ENCODE results near the gene IFNL3. TPM values are rescaled to one million over a fixed set of nuclear protein-coding genes. Genes with fewer than 3 reads are reported as not detected.
"Not testable (repeated sequence)": the region's sequence is repeated elsewhere in the genome, so short reads cannot be mapped to it uniquely, and the experiment has no call there.

Gene IFNL3
- total and polyA plus RNA-seq, 7 donors, result 0.22 TPM; not detected in 6

DNA sequence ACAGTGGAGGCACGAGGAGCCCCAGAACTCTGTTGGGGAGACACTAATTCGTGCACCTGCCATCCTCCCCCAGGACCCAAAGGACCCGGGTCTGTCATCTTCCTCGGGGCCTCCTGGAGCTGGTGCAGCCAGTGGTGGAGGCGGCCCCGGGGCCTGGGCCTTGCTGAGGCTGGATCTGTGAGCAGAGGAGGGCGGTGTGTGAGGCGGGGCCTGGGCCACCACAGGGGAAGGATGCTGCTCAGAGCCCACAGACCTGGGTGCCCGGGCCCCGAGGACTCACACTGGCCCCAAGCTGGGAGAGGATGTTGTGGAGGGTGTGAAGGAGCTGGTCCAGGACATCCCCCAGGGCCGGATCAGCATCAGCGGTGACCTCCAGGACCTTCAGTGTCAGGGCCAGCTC is 8.3 kb downstream of the IFNL3 start:
- no peak for DNase-seq

DNA sequence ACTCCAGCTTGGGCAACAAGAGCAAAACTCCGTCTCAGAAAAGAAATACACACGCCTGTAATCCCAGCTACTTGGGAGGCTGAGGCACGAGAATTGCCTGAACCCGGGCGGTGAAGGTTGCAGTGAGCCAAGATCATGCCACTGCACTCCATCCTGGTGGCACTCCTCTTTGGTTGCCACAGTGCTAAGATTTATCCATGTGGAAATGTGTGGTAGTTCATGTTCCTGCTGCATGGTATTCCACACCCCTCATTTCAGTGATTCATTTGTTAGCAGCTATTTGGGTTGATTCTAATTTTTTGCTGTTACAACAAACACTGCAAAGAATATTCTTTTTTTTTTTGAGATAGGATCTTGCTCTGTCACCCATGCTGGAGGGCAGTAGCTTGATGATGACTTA is 12.1 kb downstream of the IFNL3 start:
- intact Hi-C loops (cut with DNase I), result no loop called here
- Histone ChIP-seq H3K9me3 (no peaks in the 10 kb centered on the region), H3K36me3 (no peaks in the 10 kb centered on the region), H3K27me3 (peaks cover 0 to 22% (median 10%) of the 10 kb centered on the region in 3 donors), H3K27ac (no peak overlapping the region), H3K4me3 (no peak overlapping the region), H3K4me1 (no peaks in the 10 kb centered on the region)
- 86 to 92% methylated on average over 5 of the region's 5 CpGs for WGBS, 2 donors
- DNase-seq, result no peak
- TF ChIP-seq, protein P1, sequence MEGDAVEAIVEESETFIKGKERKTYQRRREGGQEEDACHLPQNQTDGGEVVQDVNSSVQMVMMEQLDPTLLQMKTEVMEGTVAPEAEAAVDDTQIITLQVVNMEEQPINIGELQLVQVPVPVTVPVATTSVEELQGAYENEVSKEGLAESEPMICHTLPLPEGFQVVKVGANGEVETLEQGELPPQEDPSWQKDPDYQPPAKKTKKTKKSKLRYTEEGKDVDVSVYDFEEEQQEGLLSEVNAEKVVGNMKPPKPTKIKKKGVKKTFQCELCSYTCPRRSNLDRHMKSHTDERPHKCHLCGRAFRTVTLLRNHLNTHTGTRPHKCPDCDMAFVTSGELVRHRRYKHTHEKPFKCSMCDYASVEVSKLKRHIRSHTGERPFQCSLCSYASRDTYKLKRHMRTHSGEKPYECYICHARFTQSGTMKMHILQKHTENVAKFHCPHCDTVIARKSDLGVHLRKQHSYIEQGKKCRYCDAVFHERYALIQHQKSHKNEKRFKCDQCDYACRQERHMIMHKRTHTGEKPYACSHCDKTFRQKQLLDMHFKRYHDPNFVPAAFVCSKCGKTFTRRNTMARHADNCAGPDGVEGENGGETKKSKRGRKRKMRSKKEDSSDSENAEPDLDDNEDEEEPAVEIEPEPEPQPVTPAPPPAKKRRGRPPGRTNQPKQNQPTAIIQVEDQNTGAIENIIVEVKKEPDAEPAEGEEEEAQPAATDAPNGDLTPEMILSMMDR (IDR thresholded peaks at IDR 0.05), result no peak
- TF ChIP-seq POLR2AphosphoS5 (IDR thresholded peaks at IDR 0.05) (no peak), POLR2A (IDR thresholded peaks at IDR 0.05) (no peak), EP300 (IDR thresholded peaks at IDR 0.05) (no peak)

More for the DNA sequence above, 8.3 kb downstream of the IFNL3 start:
- H3K36me3 ChIP-seq, result no peaks in the 10 kb centered on the region
- H3K27ac ChIP-seq, result no peak overlapping the region
- TF ChIP-seq EP300 (IDR thresholded peaks at IDR 0.05), result no peak
- TF ChIP-seq POLR2A (IDR thresholded peaks at IDR 0.05), result no peak
- TF ChIP-seq POLR2AphosphoS5 (IDR thresholded peaks at IDR 0.05), result no peak
- TF ChIP-seq, protein P1 (IDR thresholded peaks at IDR 0.05), result no peak
- H3K4me3 ChIP-seq, result no peak overlapping the region
- 76 to 82% methylated on average over 12 of the region's 12 CpGs for WGBS, 2 donors
- H3K27me3 ChIP-seq, result peaks cover 0 to 37% (median 16%) of the 10 kb centered on the region in 3 donors
- H3K4me1 ChIP-seq, result no peaks in the 10 kb centered on the region
- no peaks in the 10 kb centered on the region for H3K9me3 ChIP-seq
- intact Hi-C loops (cut with DNase I), result no loop called here

DNA sequence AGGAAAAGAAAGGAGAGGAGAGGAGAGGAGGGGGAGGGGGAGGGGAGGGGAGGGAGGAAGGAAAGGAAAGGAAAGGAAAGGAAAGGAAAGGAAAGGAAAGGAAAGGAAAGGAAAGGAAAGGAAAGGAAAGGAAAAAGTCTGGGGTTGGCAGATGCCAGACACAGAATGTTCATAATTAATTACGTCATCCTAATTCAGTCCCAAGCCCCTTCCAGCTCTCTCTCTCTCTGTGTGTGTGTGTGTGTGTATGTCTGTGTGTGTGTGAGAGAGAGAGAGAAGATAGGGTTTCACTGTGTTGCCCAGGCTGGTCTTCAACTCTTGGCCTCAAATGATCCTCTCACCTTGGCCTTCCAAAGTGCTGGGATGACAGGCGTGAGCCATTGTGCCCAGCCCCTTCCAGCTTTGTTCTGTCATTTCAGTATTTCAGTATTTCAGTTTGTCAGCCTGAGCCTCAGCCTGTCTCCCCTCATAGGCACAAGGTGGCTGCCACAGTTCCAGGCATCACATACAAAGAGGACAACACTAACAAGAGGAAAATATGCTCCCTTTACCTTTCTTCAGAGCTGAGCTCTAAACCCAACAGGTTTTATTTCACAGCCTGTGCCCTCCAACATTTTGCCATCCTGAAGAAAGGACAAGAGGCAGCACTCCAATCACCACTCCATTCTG is 14.6 kb downstream of the IFNL3 start:
- H3K9me3 ChIP-seq, result no peaks in the 10 kb centered on the region
- DNase-seq, result no peak
- H3K4me1 ChIP-seq, result no peaks in the 10 kb centered on the region
- H3K27me3 ChIP-seq, result peaks cover 0 to 6% (median 0%) of the 10 kb centered on the region in 3 donors
- no peak overlapping the region for H3K4me3 ChIP-seq
- TF ChIP-seq POLR2A (IDR thresholded peaks at IDR 0.05), result no peak
- WGBS, 2 donors, result 77 to 82% methylated on average over 2 of the region's 2 CpGs
- no peaks in the 10 kb centered on the region for H3K36me3 ChIP-seq
- intact Hi-C loops (cut with DNase I), result no loop called here
- H3K27ac ChIP-seq, result no peak overlapping the region

DNA sequence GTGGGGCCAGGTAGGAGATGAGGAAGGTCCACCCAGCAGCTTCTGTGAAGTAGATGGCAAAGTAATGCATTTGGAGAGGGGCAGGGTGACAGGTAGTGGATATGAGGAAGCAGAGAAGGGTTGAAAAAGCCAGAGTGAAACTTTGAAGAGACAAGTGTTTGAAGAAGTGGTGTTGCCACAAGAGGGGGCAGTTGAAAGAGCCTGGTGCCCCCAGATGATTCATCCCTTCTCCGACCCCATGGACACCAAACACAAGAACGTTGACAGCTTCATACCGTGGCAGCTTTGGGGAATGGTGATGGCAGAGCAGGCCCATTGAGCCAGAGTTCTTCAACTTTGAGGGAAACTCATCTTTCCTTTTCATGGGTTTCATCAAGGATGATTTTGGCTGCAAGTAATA is 19.9 kb downstream of the IFNL3 start:
- no peaks in the 10 kb centered on the region for H3K9me3 ChIP-seq
- no peaks in the 10 kb centered on the region for H3K36me3 ChIP-seq
- no peak for TF ChIP-seq POLR2A (IDR thresholded peaks at IDR 0.05)
- TF ChIP-seq EP300 (IDR thresholded peaks at IDR 0.05), result no peak
- TF ChIP-seq, protein P1 (IDR thresholded peaks at IDR 0.05), result no peak
- TF ChIP-seq POLR2AphosphoS5 (IDR thresholded peaks at IDR 0.05), result no peak
- no peak for DNase-seq
- H3K4me1 ChIP-seq, result no peaks in the 10 kb centered on the region
- H3K27me3 ChIP-seq, result peaks cover 0 to 38% (median 9%) of the 10 kb centered on the region in 3 donors
- no peak overlapping the region for H3K4me3 ChIP-seq
- intact Hi-C loops (cut with DNase I), result no loop called here
- WGBS, 2 donors, result 28 to 49% methylated on average over 3 of the region's 3 CpGs
- H3K27ac ChIP-seq, result no peak overlapping the region

DNA sequence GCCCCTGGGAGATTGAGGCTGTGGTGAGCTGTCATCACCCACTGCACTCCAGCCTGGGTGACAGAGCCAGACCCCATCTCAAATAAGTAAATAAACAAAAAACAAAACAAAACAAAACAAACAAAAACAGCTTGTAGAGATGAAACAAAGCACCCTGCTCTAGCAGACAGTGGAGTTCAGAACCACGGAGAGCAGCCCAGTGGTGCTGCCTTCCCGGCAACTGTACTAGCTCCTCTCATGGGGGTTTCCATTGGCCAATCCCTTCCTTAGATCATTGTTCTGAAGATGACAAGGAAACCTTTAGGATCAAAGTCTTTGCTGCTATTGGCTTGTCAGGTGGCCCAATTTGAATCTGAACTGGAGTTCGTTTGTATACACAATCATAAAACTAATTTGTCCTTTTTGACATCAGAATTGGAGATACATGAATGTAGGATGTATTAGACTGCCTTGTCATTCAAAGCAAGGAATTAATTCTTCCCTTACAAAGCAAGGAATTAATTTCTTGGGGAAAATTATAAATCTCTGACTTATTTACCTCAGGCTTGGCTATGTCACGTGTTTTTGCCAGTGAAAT is 21.0 kb downstream of the IFNL3 start:
- 16 to 23% methylated on average over 4 of the region's 4 CpGs for WGBS, 2 donors
- H3K4me3 ChIP-seq, result no peak overlapping the region
- no peaks in the 10 kb centered on the region for H3K36me3 ChIP-seq
- H3K9me3 ChIP-seq, result no peaks in the 10 kb centered on the region
- H3K27me3 ChIP-seq, result peaks cover 0 to 49% (median 9%) of the 10 kb centered on the region in 3 donors
- H3K27ac ChIP-seq, result no peak overlapping the region
- TF ChIP-seq EP300 (IDR thresholded peaks at IDR 0.05), result no peak
- no peak for TF ChIP-seq POLR2AphosphoS5 (IDR thresholded peaks at IDR 0.05)
- TF ChIP-seq, protein P1 (IDR thresholded peaks at IDR 0.05), result no peak
- TF ChIP-seq POLR2A (IDR thresholded peaks at IDR 0.05), result no peak
- intact Hi-C loops (cut with DNase I), result no loop called here
- H3K4me1 ChIP-seq, result no peaks in the 10 kb centered on the region
- no peak for DNase-seq

DNA sequence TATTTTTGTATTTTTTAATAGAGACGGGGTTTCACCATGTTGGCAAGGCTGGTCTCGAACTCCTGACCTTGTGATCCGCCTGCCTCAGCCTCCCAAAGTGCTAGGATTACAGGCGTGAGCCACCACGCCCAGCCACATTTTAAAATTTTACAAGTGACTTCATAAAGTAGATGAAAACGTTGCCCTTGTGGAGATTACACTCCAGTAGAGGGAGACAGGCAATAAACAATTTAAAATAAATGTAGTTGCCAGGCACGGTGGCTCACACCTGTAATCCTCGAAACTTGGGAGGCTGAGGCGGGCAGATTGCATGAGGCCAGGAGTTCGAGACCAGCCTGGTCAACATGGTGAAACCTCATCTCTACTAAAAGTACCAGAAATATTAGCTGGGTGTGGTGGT is 25.7 kb downstream of the IFNL3 start:
- intact Hi-C loops (cut with DNase I); H3K4me1 ChIP-seq; H3K36me3 ChIP-seq; H3K9me3 ChIP-seq; H3K4me3 ChIP-seq; H3K27ac ChIP-seq; DNase-seq: not testable (repeated sequence)
- WGBS, 2 donors, result 42 to 66% methylated on average over 10 of the region's 10 CpGs
- H3K27me3 ChIP-seq, result peaks cover 0 to 43% (median under 1%) of the 10 kb centered on the region in 3 donors

Data from sigmoid colon (tissue), 7 donors.